Measurements from ENCODE around the gene STARD5.

STARD5 gene

GRCh38 chr15:81279621-81280485 lies 44.1 kb downstream of the STARD5 start:
- WGBS: 79% methylated on average over 11 of the region's 12 CpGs
- H3K27me3 ChIP-seq (ENCODE audit: control insufficient read depth in 1 of 2, insufficient read depth in 1 of 2, low read length in 2 of 2): peaks cover 5 to 36% of the 10 kb centered on the region in 2 experiments
- H3K4me1 ChIP-seq (ENCODE audit: control insufficient read depth, insufficient read depth, low read depth, low read length): peaks cover 11% of the 10 kb centered on the region

GRCh38 chr15:81278306-81279029 lies 45.5 kb downstream of the STARD5 start:
- no peak overlapping the region for H3K4me3 ChIP-seq (ENCODE audit: insufficient read depth in 1 of 2, low read depth in 1 of 2, low read length in 2 of 2)
- no peak overlapping the region for H4K91ac ChIP-seq (ENCODE audit: low read length)
- H3K4me1 ChIP-seq (ENCODE audit: control insufficient read depth, insufficient read depth, low read depth, low read length): peaks cover 11% of the 10 kb centered on the region
- H2BK5ac ChIP-seq (ENCODE audit: low read depth, low read length, poor library complexity, severe bottlenecking): no peak overlapping the region
- H2AK5ac ChIP-seq (ENCODE audit: low read length, severe bottlenecking): no peak overlapping the region
- no peak overlapping the region for H3K4me2 ChIP-seq (ENCODE audit: low read length, poor library complexity, severe bottlenecking)
- no peak overlapping the region for H2BK120ac ChIP-seq (ENCODE audit: low read depth, low read length)
- no peak overlapping the region for H2BK12ac ChIP-seq (ENCODE audit: low read length in 2 of 2)
- no peak overlapping the region for H3K18ac ChIP-seq (ENCODE audit: low read depth in 1 of 2, low read length in 2 of 2)
- no peak overlapping the region for H4K8ac ChIP-seq (ENCODE audit: low read length)
- H3K27ac ChIP-seq (ENCODE audit: low read length, poor library complexity, severe bottlenecking): no peak overlapping the region
- no peak overlapping the region for H2AFZ ChIP-seq (ENCODE audit: low read depth, low read length)
- H2BK15ac ChIP-seq (ENCODE audit: low read depth, poor library complexity, severe bottlenecking): no peak overlapping the region
- H3K27me3 ChIP-seq (ENCODE audit: control insufficient read depth in 1 of 2, insufficient read depth in 1 of 2, low read length in 2 of 2): peaks cover 5 to 38% of the 10 kb centered on the region in 2 experiments
- no peak overlapping the region for H3K14ac ChIP-seq (ENCODE audit: low read length in 2 of 2)
- peaks cover 0 to 7% of the 10 kb centered on the region in 2 experiments for H3K36me3 ChIP-seq (ENCODE audit: control insufficient read depth in 1 of 2, insufficient read depth in 2 of 2, low read depth in 1 of 2, low read length in 2 of 2)
- no peak overlapping the region for H3K9ac ChIP-seq (ENCODE audit: low read length)
- no peaks in the 10 kb centered on the region for H3K79me1 ChIP-seq (replicated peaks; ENCODE audit: low read length, poor library complexity, severe bottlenecking)
- no peak overlapping the region for H3K23ac ChIP-seq (ENCODE audit: low read length in 2 of 2)
- H3K4ac ChIP-seq (ENCODE audit: low read depth in 1 of 2, low read length in 2 of 2): no peak overlapping the region
- WGBS: 70% methylated on average over 4 of the region's 6 CpGs
- no peak for DNase-seq
- H3K9me3 ChIP-seq (ENCODE audit: control insufficient read depth, low read length): peaks cover 14% of the 10 kb centered on the region

More at GRCh38 chr15:81279621-81280485, 44.1 kb downstream of the STARD5 start:
- Histone ChIP-seq H3K4me2 (ENCODE audit: low read length, poor library complexity, severe bottlenecking) (no peak overlapping the region), H3K4me3 (ENCODE audit: insufficient read depth in 1 of 2, low read depth in 1 of 2, low read length in 2 of 2) (no peak overlapping the region), H2AFZ (ENCODE audit: low read depth, low read length) (no peak overlapping the region), H3K4ac (ENCODE audit: low read depth in 1 of 2, low read length in 2 of 2) (no peak overlapping the region), H3K79me1 (replicated peaks; ENCODE audit: low read length, poor library complexity, severe bottlenecking) (no peaks in the 10 kb centered on the region), H2BK5ac (ENCODE audit: low read depth, low read length, poor library complexity, severe bottlenecking) (no peak overlapping the region), H3K36me3 (ENCODE audit: control insufficient read depth in 1 of 2, insufficient read depth in 2 of 2, low read depth in 1 of 2, low read length in 2 of 2) (peaks cover 0 to 7% of the 10 kb centered on the region in 2 experiments), H3K18ac (ENCODE audit: low read depth in 1 of 2, low read length in 2 of 2) (no peak overlapping the region), H2BK120ac (ENCODE audit: low read depth, low read length) (no peak overlapping the region), H4K8ac (ENCODE audit: low read length) (no peak overlapping the region), H2BK12ac (ENCODE audit: low read length in 2 of 2) (no peak overlapping the region), H3K27ac (ENCODE audit: low read length, poor library complexity, severe bottlenecking) (no peak overlapping the region), H3K9me3 (ENCODE audit: control insufficient read depth, low read length) (peaks cover 14% of the 10 kb centered on the region), H3K9ac (ENCODE audit: low read length) (no peak overlapping the region), H3K14ac (ENCODE audit: low read length in 2 of 2) (no peak overlapping the region), H4K91ac (ENCODE audit: low read length) (no peak overlapping the region), H2AK5ac (ENCODE audit: low read length, severe bottlenecking) (no peak overlapping the region), H2BK15ac (ENCODE audit: low read depth, poor library complexity, severe bottlenecking) (no peak overlapping the region), H3K23ac (ENCODE audit: low read length in 2 of 2) (no peak overlapping the region)
- DNase-seq: peak; percentile 43

- Histone ChIP-seq H2AK5ac (ENCODE audit: low read length, severe bottlenecking) (no peak overlapping the region), H3K4me1 (ENCODE audit: control insufficient read depth, insufficient read depth, low read depth, low read length) (peaks cover 11% of the 10 kb centered on the region), H3K4ac (ENCODE audit: low read depth in 1 of 2, low read length in 2 of 2) (no peak overlapping the region), H2BK15ac (ENCODE audit: low read depth, poor library complexity, severe bottlenecking) (no peak overlapping the region), H3K4me2 (ENCODE audit: low read length, poor library complexity, severe bottlenecking) (no peak overlapping the region), H3K27ac (ENCODE audit: low read length, poor library complexity, severe bottlenecking) (no peak overlapping the region), H4K8ac (ENCODE audit: low read length) (no peak overlapping the region), H3K23ac (ENCODE audit: low read length in 2 of 2) (no peak overlapping the region), H3K36me3 (ENCODE audit: control insufficient read depth in 1 of 2, insufficient read depth in 2 of 2, low read depth in 1 of 2, low read length in 2 of 2) (peaks cover 0 to 7% of the 10 kb centered on the region in 2 experiments), H3K79me1 (replicated peaks; ENCODE audit: low read length, poor library complexity, severe bottlenecking) (no peaks in the 10 kb centered on the region), H2AFZ (ENCODE audit: low read depth, low read length) (no peak overlapping the region), H2BK12ac (ENCODE audit: low read length in 2 of 2) (no peak overlapping the region), H3K4me3 (ENCODE audit: insufficient read depth in 1 of 2, low read depth in 1 of 2, low read length in 2 of 2) (no peak overlapping the region), H3K9ac (ENCODE audit: low read length) (no peak overlapping the region), H3K27me3 (ENCODE audit: control insufficient read depth in 1 of 2, insufficient read depth in 1 of 2, low read length in 2 of 2) (peaks cover 5 to 43% of the 10 kb centered on the region in 2 experiments), H3K9me3 (ENCODE audit: control insufficient read depth, low read length) (peaks cover 14% of the 10 kb centered on the region), H2BK120ac (ENCODE audit: low read depth, low read length) (no peak overlapping the region), H4K91ac (ENCODE audit: low read length) (no peak overlapping the region), H2BK5ac (ENCODE audit: low read depth, low read length, poor library complexity, severe bottlenecking) (no peak overlapping the region), H3K18ac (ENCODE audit: low read depth in 1 of 2, low read length in 2 of 2) (no peak overlapping the region), H3K14ac (ENCODE audit: low read length in 2 of 2) (no peak overlapping the region)
- DNase-seq: no peak
- WGBS: 93% methylated on average over 2 of the region's 2 CpGs
These were observed 46.1 kb downstream of the STARD5 start for GRCh38 chr15:81277851-81278250.

- Histone ChIP-seq H3K18ac (ENCODE audit: low read depth in 1 of 2, low read length in 2 of 2) (no peak overlapping the region), H2AFZ (ENCODE audit: low read depth, low read length) (no peak overlapping the region), H2BK5ac (ENCODE audit: low read depth, low read length, poor library complexity, severe bottlenecking) (no peak overlapping the region), H4K8ac (ENCODE audit: low read length) (no peak overlapping the region), H3K27me3 (ENCODE audit: control insufficient read depth in 1 of 2, insufficient read depth in 1 of 2, low read length in 2 of 2) (peaks cover 5 to 44% of the 10 kb centered on the region in 2 experiments), H3K9ac (ENCODE audit: low read length) (no peak overlapping the region), H3K4me3 (ENCODE audit: insufficient read depth in 1 of 2, low read depth in 1 of 2, low read length in 2 of 2) (no peak overlapping the region), H3K9me3 (ENCODE audit: control insufficient read depth, low read length) (peaks cover 14% of the 10 kb centered on the region), H3K36me3 (ENCODE audit: control insufficient read depth in 1 of 2, insufficient read depth in 2 of 2, low read depth in 1 of 2, low read length in 2 of 2) (peaks cover 0 to 7% of the 10 kb centered on the region in 2 experiments), H3K14ac (ENCODE audit: low read length in 2 of 2) (no peak overlapping the region), H3K4me1 (ENCODE audit: control insufficient read depth, insufficient read depth, low read depth, low read length) (peaks cover 11% of the 10 kb centered on the region), H2BK12ac (ENCODE audit: low read length in 2 of 2) (no peak overlapping the region), H2BK120ac (ENCODE audit: low read depth, low read length) (no peak overlapping the region), H3K4ac (ENCODE audit: low read depth in 1 of 2, low read length in 2 of 2) (no peak overlapping the region), H4K91ac (ENCODE audit: low read length) (no peak overlapping the region), H3K79me1 (replicated peaks; ENCODE audit: low read length, poor library complexity, severe bottlenecking) (no peaks in the 10 kb centered on the region), H2AK5ac (ENCODE audit: low read length, severe bottlenecking) (no peak overlapping the region), H3K27ac (ENCODE audit: low read length, poor library complexity, severe bottlenecking) (no peak overlapping the region), H3K4me2 (ENCODE audit: low read length, poor library complexity, severe bottlenecking) (no peak overlapping the region), H2BK15ac (ENCODE audit: low read depth, poor library complexity, severe bottlenecking) (no peak overlapping the region), H3K23ac (ENCODE audit: low read length in 2 of 2) (no peak overlapping the region)
- DNase-seq: no peak
- WGBS: 87% methylated on average over 2 of the region's 2 CpGs
These were observed 47.0 kb downstream of the STARD5 start for GRCh38 chr15:81276967-81277366.
